Kidney (tissue), 14 donors: ENCODE measurements around the gene IL1RAPL1. TPM values are rescaled to one million over a fixed set of nuclear protein-coding genes. Genes with fewer than 3 reads are reported as not detected.
"Not testable (repeated sequence)": the region's sequence is repeated elsewhere in the genome, so short reads cannot be mapped to it uniquely, and the experiment has no call there.

Experiments used
- DNase-seq, 5 donors: peaks; one replicate each; pipeline ENCODE4 v3.0.0-alpha.2; 2013 to 2020
- FAIRE-seq: peaks from 2 replicates; lab custom pipeline; 2012; peaks lifted over from hg19 to GRCh38; lab: Jason Lieb, UNC
- H3K27ac ChIP-seq, 2 donors: one replicate each; pipeline ENCODE4 v1.7.0; 2013; ENCODE audit warnings: low read depth in 2 of 2, low read length in 2 of 2, inconsistent platforms in 1 of 2
- H3K27me3 ChIP-seq: one replicate; pipeline ENCODE4 v1.7.1; 2013; ENCODE audit warnings: low read length, inconsistent platforms; ENCODE audit not compliant: control insufficient read depth, insufficient read depth
- H3K36me3 ChIP-seq, 3 donors: one replicate each; pipeline versions ENCODE4 v1.7.0 to v1.7.1; 2013; ENCODE audit warnings: low read length in 3 of 3, control low read depth in 1 of 3, inconsistent platforms in 1 of 3; ENCODE audit not compliant: insufficient read depth in 3 of 3, control insufficient read depth in 2 of 3
- H3K4me1 ChIP-seq, 3 donors: one replicate each; pipeline versions ENCODE4 v1.7.0 to v1.7.1; 2013; ENCODE audit warnings: low read length in 3 of 3, inconsistent platforms in 1 of 3, low read depth in 1 of 3; ENCODE audit not compliant: control insufficient read depth in 2 of 3, insufficient read depth in 2 of 3
- H3K4me3 ChIP-seq, 3 donors: one replicate each; pipeline versions ENCODE4 v1.7.0 to v1.8.1; 2013; ENCODE audit warnings: low read length in 3 of 3, control low read depth in 1 of 3, inconsistent platforms in 1 of 3
- H3K9ac ChIP-seq, 3 donors: one replicate each; pipeline versions ENCODE4 v1.7.0 to v1.7.1; 2013; ENCODE audit warnings: low read length in 3 of 3, control low read depth in 1 of 3, inconsistent platforms in 1 of 3
- H3K9me3 ChIP-seq, 3 donors: one replicate each; pipeline versions ENCODE4 v1.7.0 to v1.7.1; 2013; ENCODE audit warnings: low read length in 3 of 3, control low read depth in 1 of 3, inconsistent platforms in 1 of 3; ENCODE audit not compliant: control insufficient read depth in 2 of 3, insufficient read depth in 1 of 3
- intact Hi-C: fragments of 100-400 bp; cut with DNase I; formaldehyde crosslinking; loops from one replicate; pipeline ENCODE4 v1.11.1; 2022
- polyA plus RNA-seq: library from polyadenylated mRNA; stranded (reverse); fragments of 350-450 nt; fragmentation: Illumina TruSeq; extraction: RNeasy Lipid Tissue Mini Kit (QIAGEN cat#74804); gene quantifications from one replicate; pipeline ENCODE4 v1.2.3, GENCODE V29; 2014; ENCODE audit warnings: low read depth, low replicate concordance; ENCODE audit not compliant: insufficient read depth
- total RNA-seq: library from RNA; stranded (reverse); fragmentation: NEBNext Ultra II Directional; extraction: Animal tissue kit (Norgen Biotek cat#: 25700); gene quantifications from one replicate; pipeline ENCODE4 v1.2.1, GENCODE V29; 2021
- TF ChIP-seq, protein P1 (sequence below): IDR thresholded peaks from 3 replicates; pipeline ENCODE4 v1.5.1; 2012; ENCODE audit warnings: mild to moderate bottlenecking, moderate library complexity, borderline replicate concordance; ENCODE audit not compliant: insufficient read depth; ENCODE audit errors: extremely low read depth
- donor health status: control.
- donor health status: control.
- donor health status: control.
- donor health status: control.
- donor health status: control.
- donor health status: DM: yes; HTN: yes; CAD: no.
- donor health status: Normal renal cell carcinoma (clear cell type).

IL1RAPL1 gene
- total and polyA plus RNA-seq, 2 donors from 2014 or later = 0.19 TPM; not detected in 1

DNA sequence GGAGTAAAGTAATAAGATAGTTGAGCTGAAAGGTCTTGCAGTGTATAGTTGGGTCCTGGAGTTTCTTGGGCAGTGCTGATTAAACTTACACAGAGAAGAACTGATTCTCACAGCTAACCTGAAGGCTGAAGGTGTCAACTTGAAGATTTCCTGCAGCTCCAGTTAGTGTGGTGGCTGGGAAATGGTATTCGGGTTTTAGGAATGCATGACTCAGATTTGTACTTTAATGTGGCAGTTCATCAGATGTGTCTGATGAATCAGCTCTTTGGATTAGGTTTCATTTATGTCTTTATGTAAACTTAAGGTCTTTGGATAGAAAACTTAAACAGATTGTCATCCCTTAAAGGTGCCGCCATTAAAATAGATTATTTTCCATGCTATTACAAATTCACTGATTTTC is 200.0 kb downstream of the IL1RAPL1 start:
- Histone ChIP-seq H3K4me1 (no peaks in the 10 kb centered on the region), H3K4me3 (no peak overlapping the region), H3K36me3 (no peaks in the 10 kb centered on the region), H3K9me3 (no peaks in the 10 kb centered on the region), H3K9ac (no peak overlapping the region), H3K27ac (no peak overlapping the region), H3K27me3 (no peaks in the 10 kb centered on the region)
- intact Hi-C loops = no loop called here
- DNase-seq (no peak), FAIRE-seq (no peak)
- TF ChIP-seq, protein P1, sequence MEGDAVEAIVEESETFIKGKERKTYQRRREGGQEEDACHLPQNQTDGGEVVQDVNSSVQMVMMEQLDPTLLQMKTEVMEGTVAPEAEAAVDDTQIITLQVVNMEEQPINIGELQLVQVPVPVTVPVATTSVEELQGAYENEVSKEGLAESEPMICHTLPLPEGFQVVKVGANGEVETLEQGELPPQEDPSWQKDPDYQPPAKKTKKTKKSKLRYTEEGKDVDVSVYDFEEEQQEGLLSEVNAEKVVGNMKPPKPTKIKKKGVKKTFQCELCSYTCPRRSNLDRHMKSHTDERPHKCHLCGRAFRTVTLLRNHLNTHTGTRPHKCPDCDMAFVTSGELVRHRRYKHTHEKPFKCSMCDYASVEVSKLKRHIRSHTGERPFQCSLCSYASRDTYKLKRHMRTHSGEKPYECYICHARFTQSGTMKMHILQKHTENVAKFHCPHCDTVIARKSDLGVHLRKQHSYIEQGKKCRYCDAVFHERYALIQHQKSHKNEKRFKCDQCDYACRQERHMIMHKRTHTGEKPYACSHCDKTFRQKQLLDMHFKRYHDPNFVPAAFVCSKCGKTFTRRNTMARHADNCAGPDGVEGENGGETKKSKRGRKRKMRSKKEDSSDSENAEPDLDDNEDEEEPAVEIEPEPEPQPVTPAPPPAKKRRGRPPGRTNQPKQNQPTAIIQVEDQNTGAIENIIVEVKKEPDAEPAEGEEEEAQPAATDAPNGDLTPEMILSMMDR = no peak

DNA sequence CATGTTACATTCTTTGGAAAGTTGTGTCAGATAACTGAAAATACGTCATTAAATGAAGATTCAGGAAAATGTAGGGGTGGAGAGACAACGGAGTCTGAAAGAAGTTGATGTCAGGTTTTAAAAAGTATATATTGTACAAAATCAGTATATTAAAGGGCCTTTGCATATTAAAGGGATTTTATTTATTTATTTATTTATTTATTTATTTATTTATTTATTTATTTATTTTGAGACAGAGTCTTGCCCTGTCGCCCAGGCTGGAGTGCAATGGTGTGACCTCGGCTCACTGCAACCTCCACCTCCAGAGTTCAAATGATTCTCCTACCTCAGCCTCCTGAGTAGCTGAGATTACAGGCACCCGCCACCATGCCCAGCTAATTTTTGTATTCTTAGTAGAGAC is 213.4 kb downstream of the IL1RAPL1 start:
- H3K9ac ChIP-seq, H3K27ac ChIP-seq, H3K27me3 ChIP-seq, DNase-seq, intact Hi-C loops, H3K4me1 ChIP-seq, H3K36me3 ChIP-seq, H3K4me3 ChIP-seq, H3K9me3 ChIP-seq: not testable (repeated sequence)
- peak; percentile 49 for FAIRE-seq

DNA sequence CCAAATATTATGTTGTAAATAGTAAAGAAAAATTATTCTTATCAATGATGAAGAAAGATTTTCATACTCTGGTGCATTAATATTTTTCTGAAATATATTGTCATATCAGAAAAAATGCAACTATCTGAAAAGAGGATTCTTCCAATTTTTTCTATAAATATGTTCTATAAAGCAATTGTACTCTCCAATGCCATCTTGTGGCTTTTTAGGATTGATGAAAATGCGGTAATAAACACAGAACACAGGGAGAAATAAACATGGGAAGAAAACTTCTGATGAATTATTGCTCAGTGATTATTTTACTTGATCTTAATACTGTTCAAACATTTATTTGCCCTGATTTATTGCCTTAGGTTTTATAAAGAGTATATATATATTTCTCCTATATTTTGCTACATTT is 215.4 kb downstream of the IL1RAPL1 start:
- peak; percentile 89 for FAIRE-seq
- DNase-seq = no peak
- Histone ChIP-seq H3K27ac (no peak overlapping the region), H3K4me3 (no peak overlapping the region), H3K9me3 (no peaks in the 10 kb centered on the region), H3K9ac (no peak overlapping the region), H3K36me3 (no peaks in the 10 kb centered on the region), H3K4me1 (no peaks in the 10 kb centered on the region), H3K27me3 (no peaks in the 10 kb centered on the region)
- intact Hi-C loops = no loop called here
- TF ChIP-seq, protein P1 = no peak

DNA sequence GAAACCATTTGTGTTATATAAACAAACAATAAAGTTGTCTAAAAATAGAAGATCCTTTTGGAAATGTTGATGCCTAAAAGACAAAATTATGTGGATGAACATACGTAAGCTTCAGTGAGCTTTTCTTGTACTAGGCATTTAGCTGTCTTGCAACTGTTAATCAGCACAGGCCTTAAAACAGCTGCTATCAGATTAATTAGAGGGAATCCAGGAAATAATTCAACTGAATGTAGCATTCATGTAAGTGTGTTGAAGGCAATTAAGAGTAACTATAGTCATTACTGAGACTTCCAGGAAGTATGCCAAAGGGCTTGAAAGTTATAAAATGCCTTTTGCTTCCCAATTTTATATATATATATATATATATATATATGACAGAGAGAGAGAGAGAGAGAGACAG is 248.7 kb downstream of the IL1RAPL1 start:
- intact Hi-C loops = no loop called here
- Histone ChIP-seq H3K4me1 (no peaks in the 10 kb centered on the region), H3K4me3 (no peak overlapping the region), H3K36me3 (no peaks in the 10 kb centered on the region), H3K9ac (no peak overlapping the region), H3K27me3 (no peaks in the 10 kb centered on the region), H3K9me3 (no peaks in the 10 kb centered on the region), H3K27ac (no peak overlapping the region)
- no peak for DNase-seq
- TF ChIP-seq, protein P1 = no peak
- FAIRE-seq = no peak
